ENCODE measurements around the gene SMARCA2.

- no peak for TF ChIP-seq CTCF (IDR thresholded peaks at IDR 0.05)
- no peak for TF ChIP-seq EP300 (IDR thresholded peaks at IDR 0.05)
- no peak for TF ChIP-seq POLR2AphosphoS5 (IDR thresholded peaks at IDR 0.05)
- TF ChIP-seq POLR2A (IDR thresholded peaks at IDR 0.05), result no peak
Measured at GRCh38 chr9:1989500-1989899, 25.6 kb upstream of the SMARCA2 start.
